Neural crest cell (in vitro differentiated cells): ENCODE measurements around the gene LAPTM5. TPM values are rescaled to one million over a fixed set of nuclear protein-coding genes. Genes with fewer than 3 reads are reported as not detected.

Experiments
- DNase-seq: peaks from one replicate; pipeline ENCODE4 v3.0.0; 2021; ENCODE audit warnings: low read depth, mixed read lengths, low spot score
- H3K27ac Mint-ChIP-seq: one replicate; pipeline ENCODE4 v1.8.0; 2021; ENCODE audit warnings: mild to moderate bottlenecking, mixed read lengths; ENCODE audit not compliant: unreplicated experiment
- H3K27me3 Mint-ChIP-seq: 2 replicates; pipeline ENCODE4 v1.8.0; 2021; ENCODE audit warnings: low read depth, mild to moderate bottlenecking, mixed read lengths
- H3K36me3 Mint-ChIP-seq: 2 replicates; pipeline ENCODE4 v1.8.0; 2021; ENCODE audit warnings: low read depth, mild to moderate bottlenecking, mixed read lengths
- H3K4me1 Mint-ChIP-seq: 2 replicates; pipeline ENCODE4 v1.8.0; 2021; ENCODE audit warnings: mixed read lengths
- H3K4me3 Mint-ChIP-seq: one replicate; pipeline ENCODE4 v1.8.0; 2021; ENCODE audit warnings: mild to moderate bottlenecking, mixed read lengths
- H3K9me3 Mint-ChIP-seq: 2 replicates; pipeline ENCODE4 v1.8.0; 2021; ENCODE audit warnings: mixed read lengths
- CTCF ChIP-seq: fragments of 200-600 bp; sonication (generic); conservative IDR thresholded peaks from 2 replicates; pipeline ENCODE4 v1.5.0; 2021; ENCODE audit warnings: antibody characterized with exemption, mild to moderate bottlenecking
- total RNA-seq: library from RNA; stranded (reverse); gene quantifications from 2 replicates; pipeline ENCODE4 v1.2.1, GENCODE V29; 2021

The LAPTM5 gene
- total RNA-seq, 1 donor from 2014 or later = 1.5 TPM

- no peak overlapping the region for H3K27ac Mint-ChIP-seq
- peaks cover 26% of the 10 kb centered on the region for H3K4me1 Mint-ChIP-seq
- H3K36me3 Mint-ChIP-seq = no peaks in the 10 kb centered on the region
- H3K9me3 Mint-ChIP-seq = no peaks in the 10 kb centered on the region
- no peak overlapping the region for H3K4me3 Mint-ChIP-seq
- no peak for TF ChIP-seq CTCF
- H3K27me3 Mint-ChIP-seq = no peaks in the 10 kb centered on the region
- no peak for DNase-seq
Measured at GRCh38 chr1:30777060-30777903, 19.7 kb upstream of the LAPTM5 start.

- no peaks in the 10 kb centered on the region for H3K27me3 Mint-ChIP-seq
- no peak for TF ChIP-seq CTCF
- peak overlapping the region; percentile 35 for H3K27ac Mint-ChIP-seq
- no peak for DNase-seq
- H3K4me1 Mint-ChIP-seq = peaks cover 25% of the 10 kb centered on the region
- H3K4me3 Mint-ChIP-seq = no peak overlapping the region
- H3K36me3 Mint-ChIP-seq = no peaks in the 10 kb centered on the region
- no peaks in the 10 kb centered on the region for H3K9me3 Mint-ChIP-seq
Measured at GRCh38 chr1:30776097-30777059, 18.8 kb upstream of the LAPTM5 start.

- Mint-ChIP-seq H3K27me3 (no peaks in the 10 kb centered on the region), H3K4me1 (peaks cover 22% of the 10 kb centered on the region), H3K9me3 (no peaks in the 10 kb centered on the region), H3K27ac (no peak overlapping the region), H3K4me3 (no peak overlapping the region), H3K36me3 (no peaks in the 10 kb centered on the region)
- DNase-seq = no peak
- TF ChIP-seq CTCF = no peak
Measured at GRCh38 chr1:30775433-30775975, 17.9 kb upstream of the LAPTM5 start.

GRCh38 chr1:30774550-30775432 lies 17.2 kb upstream of the LAPTM5 start:
- no peaks in the 10 kb centered on the region for H3K36me3 Mint-ChIP-seq
- no peaks in the 10 kb centered on the region for H3K27me3 Mint-ChIP-seq
- no peaks in the 10 kb centered on the region for H3K9me3 Mint-ChIP-seq
- no peak overlapping the region for H3K4me3 Mint-ChIP-seq
- H3K27ac Mint-ChIP-seq = no peak overlapping the region
- no peak for DNase-seq
- no peak for TF ChIP-seq CTCF
- H3K4me1 Mint-ChIP-seq = peaks cover 21% of the 10 kb centered on the region
